Breast epithelium (tissue), 4 donors: ENCODE results near the gene CNDP1. TPM values are rescaled to one million over a fixed set of nuclear protein-coding genes. Genes with fewer than 3 reads are reported as not detected.
"Not testable (repeated sequence)": the region's sequence is repeated elsewhere in the genome, so short reads cannot be mapped to it uniquely, and the experiment has no call there.

Experiments
- DNase-seq, 2 donors: peaks; one replicate each; pipeline ENCODE4 v3.0.0-alpha.2; 2019; ENCODE audit warnings: low spot score in 2 of 2
- H3K27ac ChIP-seq, 2 donors: fragments of 200-600 bp; sonication (generic) in 1 of 2; one replicate each; pipeline ENCODE4 v1.5.1; 2016 to 2019; ENCODE audit warnings: mild to moderate bottlenecking in 1 of 2
- H3K27me3 ChIP-seq, 2 donors: fragments of 200-600 bp; sonication (generic) in 1 of 2; one replicate each; pipeline versions ENCODE4 v1.5.1 to v1.6.0; 2017 to 2019; ENCODE audit warnings: control low read depth in 1 of 2, mild to moderate bottlenecking in 1 of 2
- H3K36me3 ChIP-seq: fragments of 200-600 bp; one replicate; pipeline ENCODE4 v1.5.1; 2019
- H3K4me1 ChIP-seq, 2 donors: fragments of 200-600 bp; sonication (generic); one replicate each; pipeline ENCODE4 v1.5.1; 2016 to 2019; ENCODE audit warnings: control low read depth in 1 of 2
- H3K4me3 ChIP-seq, 3 donors: fragments of 200-600 bp; sonication (generic); 1 replicate in 2 of 3; 2 replicates in 1 of 3; pipeline ENCODE4 v1.5.1; 2016 to 2019; ENCODE audit warnings: mild to moderate bottlenecking in 3 of 3, moderate library complexity in 2 of 3
- H3K9me3 ChIP-seq, 2 donors: fragments of 200-600 bp; sonication (generic) in 1 of 2; one replicate each; pipeline ENCODE4 v1.5.1; 2016 to 2019; ENCODE audit warnings: control low read depth in 1 of 2
- CTCF ChIP-seq, 3 donors: fragments of 450-650 bp; IDR thresholded peaks; one replicate each; pipeline ENCODE4 v1.5.1; 2016 to 2017; ENCODE audit warnings: antibody characterized with exemption in 3 of 3, mild to moderate bottlenecking in 3 of 3, moderate library complexity in 3 of 3
- POLR2A ChIP-seq: fragments of 450-650 bp; IDR thresholded peaks from one replicate; pipeline ENCODE4 v1.6.1; 2016; ENCODE audit warnings: antibody characterized with exemption, mild to moderate bottlenecking, moderate library complexity
- POLR2AphosphoS5 ChIP-seq, 3 donors: sonication (generic); formaldehyde crosslinking; IDR thresholded peaks; one replicate each; pipeline ENCODE4 v1.6.1; 2017; ENCODE audit warnings: antibody characterized with exemption in 3 of 3
- intact Hi-C: fragments of 100-400 bp; cut with DNase I; formaldehyde crosslinking; loops from one replicate; pipeline ENCODE4 v1.15.1; 2023; ENCODE audit warnings: low total_unique reads
- total RNA-seq, 3 donors: library from RNA; depleted of rRNA; stranded (reverse); fragments of >200 nt; gene quantifications; one replicate each; pipeline ENCODE4 v1.1.0, GENCODE V29; 2016

CNDP1 gene
- total RNA-seq, 3 donors from 2014 or later = 0.33 TPM; not detected in 2

- no peaks in the 10 kb centered on the region for H3K4me1 ChIP-seq
- DNase-seq = no peak
- TF ChIP-seq CTCF (IDR thresholded peaks at IDR 0.05) = no peak
- TF ChIP-seq POLR2AphosphoS5 (IDR thresholded peaks at IDR 0.05) = no peak
- no peak for TF ChIP-seq POLR2A
- H3K36me3 ChIP-seq = peaks cover 6% of the 10 kb centered on the region
- intact Hi-C loops = no loop called here
- no peak overlapping the region for H3K4me3 ChIP-seq
- no peaks in the 10 kb centered on the region for H3K27me3 ChIP-seq
- no peak overlapping the region for H3K27ac ChIP-seq
- H3K9me3 ChIP-seq = no peaks in the 10 kb centered on the region
Observed at GRCh38 chr18:74521068-74521725, 13.1 kb upstream of the CNDP1 start.

GRCh38 chr18:74522635-74523548, 11.4 kb upstream of the CNDP1 start:
- Histone ChIP-seq H3K36me3 (peaks cover 6% of the 10 kb centered on the region), H3K4me1 (no peaks in the 10 kb centered on the region), H3K9me3 (no peaks in the 10 kb centered on the region), H3K27ac (no peak overlapping the region), H3K27me3 (no peaks in the 10 kb centered on the region), H3K4me3 (no peak overlapping the region)
- no peak for TF ChIP-seq CTCF (IDR thresholded peaks at IDR 0.05)
- TF ChIP-seq POLR2AphosphoS5 (IDR thresholded peaks at IDR 0.05) = no peak
- no peak for TF ChIP-seq POLR2A
- no peak for DNase-seq
- intact Hi-C loops = no loop called here

GRCh38 chr18:74524097-74524496, 10.2 kb upstream of the CNDP1 start:
- Histone ChIP-seq H3K27me3 (no peaks in the 10 kb centered on the region), H3K27ac (no peak overlapping the region), H3K36me3 (peaks cover 6% of the 10 kb centered on the region), H3K4me3 (no peak overlapping the region), H3K4me1 (no peaks in the 10 kb centered on the region), H3K9me3 (no peaks in the 10 kb centered on the region)
- no peak for DNase-seq
- TF ChIP-seq POLR2A (no peak), POLR2AphosphoS5 (IDR thresholded peaks at IDR 0.05) (no peak), CTCF (IDR thresholded peaks at IDR 0.05) (no peak)
- intact Hi-C loops = no loop called here

GRCh38 chr18:74524915-74525314, 9.4 kb upstream of the CNDP1 start:
- H3K36me3 ChIP-seq, DNase-seq, H3K9me3 ChIP-seq, H3K27ac ChIP-seq, H3K4me3 ChIP-seq, H3K27me3 ChIP-seq, H3K4me1 ChIP-seq, intact Hi-C loops: not testable (repeated sequence)

- no peak for DNase-seq
- Histone ChIP-seq H3K36me3 (no peaks in the 10 kb centered on the region), H3K27ac (no peak overlapping the region), H3K9me3 (no peaks in the 10 kb centered on the region), H3K27me3 (no peaks in the 10 kb centered on the region), H3K4me3 (no peak overlapping the region), H3K4me1 (no peaks in the 10 kb centered on the region)
- intact Hi-C loops = no loop called here
- no peak for TF ChIP-seq CTCF (IDR thresholded peaks at IDR 0.05)
- TF ChIP-seq POLR2A = no peak
- TF ChIP-seq POLR2AphosphoS5 (IDR thresholded peaks at IDR 0.05) = no peak
Observed at GRCh38 chr18:74525741-74526140, 8.6 kb upstream of the CNDP1 start.
